Neuronal stem cell (in vitro differentiated cells): ENCODE results near the gene HORMAD1.

Source experiments
- DNase-seq: peaks from one replicate; pipeline ENCODE4 v3.0.0-alpha.2; 2013; ENCODE audit warnings: low spot score
- H2AFZ ChIP-seq: one replicate; pipeline ENCODE4 v1.6.1; 2013; ENCODE audit warnings: mild to moderate bottlenecking, low read length, inconsistent platforms
- H2AK5ac ChIP-seq: 2 replicates; pipeline ENCODE4 v1.6.1; 2013; ENCODE audit warnings: low read depth, mild to moderate bottlenecking, inconsistent platforms, low read length, moderate library complexity, mixed read lengths
- H2BK120ac ChIP-seq: 2 replicates; pipeline ENCODE4 v1.6.1; 2013; ENCODE audit warnings: low read depth, mild to moderate bottlenecking, inconsistent platforms, low read length, moderate library complexity, mixed read lengths
- H2BK12ac ChIP-seq: one replicate; pipeline ENCODE4 v1.6.1; 2013; ENCODE audit warnings: low read length, inconsistent platforms
- H2BK15ac ChIP-seq: 2 replicates; pipeline ENCODE4 v1.6.1; 2013; ENCODE audit warnings: mild to moderate bottlenecking, low read length, inconsistent platforms, mixed read lengths
- H2BK5ac ChIP-seq: one replicate; pipeline ENCODE4 v1.6.1; 2013; ENCODE audit warnings: inconsistent platforms, mild to moderate bottlenecking, low read length, moderate library complexity
- H3K14ac ChIP-seq: one replicate; pipeline ENCODE4 v1.6.1; 2013; ENCODE audit warnings: low read length, inconsistent platforms
- H3K18ac ChIP-seq: 2 replicates; pipeline ENCODE4 v1.6.1; 2013; ENCODE audit warnings: low read length, inconsistent platforms
- H3K23ac ChIP-seq: 2 replicates; pipeline ENCODE4 v1.6.1; 2013; ENCODE audit warnings: low read depth, mild to moderate bottlenecking, mixed read lengths, low read length, inconsistent platforms; ENCODE audit not compliant: poor library complexity
- H3K27ac ChIP-seq: replicated peaks from 3 replicates; pipeline ENCODE4 v1.5.1; 2013; ENCODE audit warnings: low read length, inconsistent platforms
- H3K27me3 ChIP-seq, 3 experiments: 2 replicates each; pipeline ENCODE4 v1.6.1; 2013; ENCODE audit warnings: low read length in 3 of 3, mild to moderate bottlenecking in 2 of 3, inconsistent platforms in 1 of 3, low read depth in 1 of 3, mixed read lengths in 1 of 3, moderate library complexity in 1 of 3; ENCODE audit not compliant: control insufficient read depth in 3 of 3, insufficient read depth in 3 of 3
- H3K36me3 ChIP-seq, 2 donors: replicated peaks in 1 of 2; 2 replicates each; pipeline ENCODE4 v1.6.1; 2013; ENCODE audit warnings: low read length in 2 of 2; ENCODE audit not compliant: control insufficient read depth in 2 of 2, insufficient read depth in 2 of 2
- H3K4ac ChIP-seq: 2 replicates; pipeline ENCODE4 v1.6.1; 2013; ENCODE audit warnings: inconsistent platforms, mild to moderate bottlenecking, low read length, moderate library complexity
- H3K4me1 ChIP-seq, 2 donors: 1 replicate in 1 of 2; 2 replicates in 1 of 2; pipeline ENCODE4 v1.6.1; 2013; ENCODE audit warnings: low read length in 2 of 2, low read depth in 1 of 2; ENCODE audit not compliant: control insufficient read depth in 2 of 2, insufficient read depth in 1 of 2
- H3K4me2 ChIP-seq: one replicate; pipeline ENCODE4 v1.6.1; 2013; ENCODE audit warnings: mild to moderate bottlenecking, low read length, inconsistent platforms; ENCODE audit not compliant: insufficient read depth, poor library complexity, severe bottlenecking
- H3K4me3 ChIP-seq, 2 donors: 2 replicates each; pipeline ENCODE4 v1.5.1; 2013; ENCODE audit warnings: low read length in 2 of 2, mild to moderate bottlenecking in 2 of 2, inconsistent platforms in 1 of 2, moderate library complexity in 1 of 2
- H3K79me1 ChIP-seq: one replicate; pipeline ENCODE4 v1.6.1; 2013; ENCODE audit warnings: low read depth, mild to moderate bottlenecking, inconsistent platforms, low read length, moderate library complexity
- H3K9ac ChIP-seq: one replicate; pipeline ENCODE4 v1.6.1; 2013; ENCODE audit warnings: mild to moderate bottlenecking, low read depth, low read length, inconsistent platforms; ENCODE audit not compliant: poor library complexity
- H3K9me3 ChIP-seq, 2 donors: replicated peaks in 1 of 2; 2 replicates each; pipeline versions ENCODE3 to v1.6.1; 2013; ENCODE audit warnings: low read length in 2 of 2, mild to moderate bottlenecking in 2 of 2, inconsistent platforms in 1 of 2, low read depth in 1 of 2, mixed read lengths in 1 of 2, moderate library complexity in 1 of 2; ENCODE audit not compliant: control insufficient read depth in 2 of 2, insufficient read depth in 1 of 2
- H4K8ac ChIP-seq: one replicate; pipeline ENCODE4 v1.6.1; 2013; ENCODE audit warnings: low read depth, mild to moderate bottlenecking, inconsistent platforms, low read length, moderate library complexity
- H4K91ac ChIP-seq: one replicate; pipeline ENCODE4 v1.6.1; 2013; ENCODE audit warnings: low read length, low read depth, mild to moderate bottlenecking, inconsistent platforms; ENCODE audit not compliant: poor library complexity
- WGBS, 2 donors: extraction: QIAGEN DNeasy Blood & Tissue Kit; methylation state at CpG; one replicate each; pipeline ENCODE4 v1.1.7; 2013; ENCODE audit warnings: missing lambda C conversion rate in 2 of 2, mixed read lengths in 1 of 2; ENCODE audit not compliant: insufficient read length in 2 of 2, insufficient replicate concordance in 1 of 2; ENCODE audit errors: extremely low coverage in 2 of 2; 5-methylcytosine and 5-hydroxymethylcytosine counted together

HORMAD1 gene

GRCh38 chr1:150703427-150703826 lies 17.3 kb downstream of the HORMAD1 start:
- H3K14ac ChIP-seq, result no peak overlapping the region
- H3K9me3 ChIP-seq, result no peaks in the 10 kb centered on the region
- no peak overlapping the region for H2BK5ac ChIP-seq
- no peak overlapping the region for H3K18ac ChIP-seq
- H3K4ac ChIP-seq, result no peak overlapping the region
- no peak overlapping the region for H3K27ac ChIP-seq
- H3K4me2 ChIP-seq, result no peak overlapping the region
- H3K79me1 ChIP-seq, result no peaks in the 10 kb centered on the region
- no peak overlapping the region for H3K9ac ChIP-seq
- H2AFZ ChIP-seq, result no peak overlapping the region
- H3K27me3 ChIP-seq, result peaks cover 0 to 21% (median 0%) of the 10 kb centered on the region in 3 experiments
- H3K36me3 ChIP-seq, result no peaks in the 10 kb centered on the region
- no peak overlapping the region for H2BK120ac ChIP-seq
- H3K4me3 ChIP-seq, result no peak overlapping the region
- H3K4me1 ChIP-seq, result no peaks in the 10 kb centered on the region
- no peak for DNase-seq
- no peak overlapping the region for H2AK5ac ChIP-seq
- H2BK15ac ChIP-seq, result no peak overlapping the region
- no peak overlapping the region for H3K23ac ChIP-seq
- no peak overlapping the region for H4K8ac ChIP-seq
- no peak overlapping the region for H2BK12ac ChIP-seq
- H4K91ac ChIP-seq, result no peak overlapping the region

- Histone ChIP-seq H3K27ac (peak within 1 kb of the TSS; percentile 58), H2BK12ac (no peak within 1 kb of the TSS), H3K4me1 (peaks cover 0 to 6% of the 10 kb centered on the region in 2 donors), H3K4me2 (peak within 1 kb of the TSS; percentile 32), H2AFZ (peak within 1 kb of the TSS; percentile 82), H3K9ac (peak within 1 kb of the TSS; percentile 88), H3K18ac (peak within 1 kb of the TSS; percentile 77), H3K4me3 (peak within 1 kb of the TSS; percentile 77 to 87), H3K27me3 (no peaks in the 10 kb centered on the region), H2BK15ac (no peak within 1 kb of the TSS), H3K14ac (no peak within 1 kb of the TSS), H3K23ac (no peak within 1 kb of the TSS), H3K9me3 (no peaks in the 10 kb centered on the region), H2BK5ac (no peak within 1 kb of the TSS), H4K91ac (no peak within 1 kb of the TSS), H2AK5ac (no peak within 1 kb of the TSS), H3K79me1 (no peaks in the 10 kb centered on the region), H4K8ac (no peak within 1 kb of the TSS), H2BK120ac (no peak within 1 kb of the TSS), H3K36me3 (peaks cover 0 to 25% of the 10 kb centered on the region in 2 donors), H3K4ac (no peak within 1 kb of the TSS)
- DNase-seq, result peak; percentile 96
- WGBS, 2 donors, result no CpG with 5 or more reads among the region's 18 CpGs
Measured at GRCh38 chr1:150696995-150697927, 23.4 kb downstream of the HORMAD1 start, which contains the start of gene GOLPH3L. Gene GOLPH3L (minus strand): TSS chr1:150697154. CDS start chr1:150694838, 2,316 bp downstream.

GRCh38 chr1:150696590-150696989 lies 24.1 kb downstream of the HORMAD1 start:
- H3K27me3 ChIP-seq, result no peaks in the 10 kb centered on the region

GRCh38 chr1:150696162-150696561 lies 24.5 kb downstream of the HORMAD1 start:
- H3K4me3 ChIP-seq, result peak overlapping the region in 1 of 2 donors; percentile 77
- no peak overlapping the region for H2BK15ac ChIP-seq
- peak overlapping the region; percentile 1 for H2AFZ ChIP-seq
- H3K9ac ChIP-seq, result no peak overlapping the region
- no peaks in the 10 kb centered on the region for H3K79me1 ChIP-seq
- H3K27me3 ChIP-seq, result no peaks in the 10 kb centered on the region
- H3K27ac ChIP-seq, result no peak overlapping the region
- no peak for DNase-seq
- H4K8ac ChIP-seq, result no peak overlapping the region
- H3K14ac ChIP-seq, result no peak overlapping the region
- H3K9me3 ChIP-seq, result no peaks in the 10 kb centered on the region
- peaks cover 0 to 6% of the 10 kb centered on the region in 2 donors for H3K4me1 ChIP-seq
- no peak overlapping the region for H3K18ac ChIP-seq
- H4K91ac ChIP-seq, result no peak overlapping the region
- no peak overlapping the region for H2AK5ac ChIP-seq
- no CpG with 5 or more reads among the region's 1 CpG for WGBS, 2 donors
- no peak overlapping the region for H3K23ac ChIP-seq
- H3K4me2 ChIP-seq, result peak overlapping the region; percentile 32
- no peak overlapping the region for H2BK120ac ChIP-seq
- H2BK5ac ChIP-seq, result no peak overlapping the region
- H3K4ac ChIP-seq, result no peak overlapping the region
- H2BK12ac ChIP-seq, result no peak overlapping the region
- peaks cover 0 to 36% of the 10 kb centered on the region in 2 donors for H3K36me3 ChIP-seq

More at GRCh38 chr1:150696590-150696989, 24.1 kb downstream of the HORMAD1 start:
- Histone ChIP-seq H3K4me2 (no peak overlapping the region), H3K9ac (peak overlapping the region; percentile 88), H2BK120ac (no peak overlapping the region), H2BK12ac (no peak overlapping the region), H2BK5ac (no peak overlapping the region), H3K79me1 (no peaks in the 10 kb centered on the region), H4K8ac (no peak overlapping the region), H3K4me1 (peaks cover 0 to 6% of the 10 kb centered on the region in 2 donors), H4K91ac (no peak overlapping the region), H3K4me3 (peak overlapping the region; percentile 77 to 87), H3K18ac (no peak overlapping the region), H2AFZ (peak overlapping the region; percentile 75), H3K27ac (peak overlapping the region; percentile 58), H2BK15ac (no peak overlapping the region), H3K9me3 (no peaks in the 10 kb centered on the region), H3K36me3 (peaks cover 0 to 32% of the 10 kb centered on the region in 2 donors), H3K23ac (no peak overlapping the region), H3K14ac (no peak overlapping the region), H2AK5ac (no peak overlapping the region), H3K4ac (no peak overlapping the region)
- DNase-seq, result no peak
- WGBS, 2 donors, result no CpG with 5 or more reads among the region's 6 CpGs
